H9 (cell line): Measurements from ENCODE around the gene FJX1. TPM values are rescaled to one million over a fixed set of nuclear protein-coding genes. Genes with fewer than 3 reads are reported as not detected.

Source experiments
- DNase-seq: peaks from one replicate; pipeline ENCODE4 v3.0.0-alpha.2; 2017
- H2AFZ ChIP-seq: one replicate; pipeline ENCODE4 v1.6.1; 2013; ENCODE audit warnings: mild to moderate bottlenecking, low read length, control low read depth, moderate library complexity
- H2AK5ac ChIP-seq: 2 replicates; pipeline ENCODE4 v1.6.1; 2013; ENCODE audit warnings: low read length, control low read depth, mixed read lengths; ENCODE audit not compliant: insufficient read length
- H2BK120ac ChIP-seq: one replicate; pipeline ENCODE4 v1.6.1; 2013; ENCODE audit warnings: low read depth, mild to moderate bottlenecking, low read length, control low read depth, inconsistent platforms; ENCODE audit not compliant: poor library complexity, severe bottlenecking
- H2BK12ac ChIP-seq: 2 replicates; pipeline ENCODE4 v1.6.1; 2013; ENCODE audit warnings: low read length, control low read depth, mixed read lengths, low read depth; ENCODE audit not compliant: insufficient read length
- H2BK15ac ChIP-seq: 2 replicates; pipeline ENCODE4 v1.6.1; 2013; ENCODE audit warnings: low read depth, low read length, control low read depth
- H2BK20ac ChIP-seq: one replicate; pipeline ENCODE4 v1.6.1; 2013; ENCODE audit warnings: low read depth, mild to moderate bottlenecking, low read length, control low read depth, inconsistent platforms; ENCODE audit not compliant: poor library complexity, severe bottlenecking
- H2BK5ac ChIP-seq: 2 replicates; pipeline ENCODE4 v1.6.1; 2013; ENCODE audit warnings: low read length, control low read depth, mixed read lengths; ENCODE audit not compliant: insufficient read length
- H3K14ac ChIP-seq: 2 replicates; pipeline ENCODE4 v1.6.1; 2013; ENCODE audit warnings: low read length, control low read depth; ENCODE audit not compliant: insufficient read depth
- H3K18ac ChIP-seq: 2 replicates; pipeline ENCODE4 v1.6.1; 2013; ENCODE audit warnings: low read depth, mild to moderate bottlenecking, mixed read lengths, low read length, control low read depth; ENCODE audit not compliant: insufficient read length
- H3K23ac ChIP-seq: 2 replicates; pipeline ENCODE4 v1.6.1; 2013; ENCODE audit warnings: low read length, control low read depth, mixed read lengths, low read depth; ENCODE audit not compliant: insufficient read length
- H3K23me2 ChIP-seq: 2 replicates; pipeline ENCODE4 v1.6.1; 2013; ENCODE audit warnings: low read depth, mild to moderate bottlenecking, mixed read lengths, low read length, control low read depth; ENCODE audit not compliant: insufficient read length, poor library complexity, severe bottlenecking
- H3K27ac ChIP-seq: 2 replicates; pipeline ENCODE4 v1.5.1; 2013; ENCODE audit warnings: low read length, control low read depth, mixed read lengths, low read depth; ENCODE audit not compliant: insufficient read length
- H3K27me3 ChIP-seq: 2 replicates; pipeline ENCODE4 v1.6.1; 2013; ENCODE audit warnings: low read length, control low read depth, inconsistent platforms; ENCODE audit not compliant: insufficient read depth
- H3K4ac ChIP-seq: 2 replicates; pipeline ENCODE4 v1.6.1; 2013; ENCODE audit warnings: low read depth, mild to moderate bottlenecking, control low read depth, inconsistent platforms, low read length, moderate library complexity
- H3K4me1 ChIP-seq: 2 replicates; pipeline ENCODE4 v1.6.1; 2013; ENCODE audit warnings: low read length, control low read depth, inconsistent platforms; ENCODE audit not compliant: insufficient read depth
- H3K4me2 ChIP-seq: 2 replicates; pipeline ENCODE4 v1.6.1; 2013; ENCODE audit warnings: low read length, control low read depth, mixed read lengths; ENCODE audit not compliant: insufficient read length, insufficient read depth
- H3K56ac ChIP-seq: 2 replicates; pipeline ENCODE4 v1.6.1; 2013; ENCODE audit warnings: low read depth, mild to moderate bottlenecking, mixed read lengths, low read length, control low read depth; ENCODE audit not compliant: insufficient read length
- H3K79me1 ChIP-seq: 2 replicates; pipeline ENCODE4 v1.6.1; 2013; ENCODE audit warnings: low read depth, mild to moderate bottlenecking, moderate library complexity, low read length, control low read depth, inconsistent platforms; ENCODE audit not compliant: insufficient read depth, poor library complexity, severe bottlenecking
- H3K79me2 ChIP-seq: 2 replicates; pipeline ENCODE4 v1.6.1; 2013; ENCODE audit warnings: low read length, control low read depth, inconsistent platforms; ENCODE audit not compliant: insufficient read depth
- H3K9ac ChIP-seq: 2 replicates; pipeline ENCODE4 v1.6.1; 2013; ENCODE audit warnings: low read length, control low read depth, mixed read lengths; ENCODE audit not compliant: insufficient read length; ENCODE audit errors: extremely low read depth
- H3K9me3 ChIP-seq: one replicate; pipeline ENCODE4 v1.6.1; 2013; ENCODE audit warnings: low read depth, low read length, inconsistent platforms; ENCODE audit not compliant: control insufficient read depth
- H3T11ph ChIP-seq: one replicate; pipeline ENCODE4 v1.6.1; 2013; ENCODE audit warnings: mild to moderate bottlenecking, low read length, control low read depth, inconsistent platforms
- H4K20me1 ChIP-seq: one replicate; pipeline ENCODE4 v1.6.1; 2013; ENCODE audit not compliant: control insufficient read depth, insufficient read length, insufficient read depth
- H4K5ac ChIP-seq: 2 replicates; pipeline ENCODE4 v1.6.1; 2013; ENCODE audit warnings: low read depth, mild to moderate bottlenecking, mixed read lengths, low read length, control low read depth; ENCODE audit not compliant: insufficient read length
- H4K8ac ChIP-seq: replicated peaks from 2 replicates; pipeline ENCODE4 v1.6.1; 2013; ENCODE audit warnings: low read length, control low read depth, mixed read lengths, low read depth; ENCODE audit not compliant: insufficient read length
- H4K91ac ChIP-seq: 2 replicates; pipeline ENCODE4 v1.6.1; 2013; ENCODE audit warnings: low read depth, mild to moderate bottlenecking, moderate library complexity, mixed read lengths, low read length, control low read depth; ENCODE audit not compliant: insufficient read length
- H3K27ac Mint-ChIP-seq, 3 experiments: 2 replicates in 2 of 3; 3 replicates in 1 of 3; pipeline ENCODE4 v1.8.0; 2020 to 2021; ENCODE audit warnings: mixed read lengths in 3 of 3, mild to moderate bottlenecking in 1 of 3, moderate library complexity in 1 of 3
- H3K27me3 Mint-ChIP-seq: 2 replicates; pipeline ENCODE4 v1.8.0; 2021; ENCODE audit warnings: low read depth, mild to moderate bottlenecking, moderate library complexity, mixed read lengths
- H3K36me3 Mint-ChIP-seq, 3 experiments: 2 replicates in 2 of 3; 3 replicates in 1 of 3; pipeline ENCODE4 v1.8.0; 2020 to 2021; ENCODE audit warnings: low read depth in 3 of 3, mixed read lengths in 3 of 3; ENCODE audit not compliant: insufficient read depth in 1 of 3
- H3K4me1 Mint-ChIP-seq, 2 experiments: 2 replicates each; pipeline ENCODE4 v1.8.0; 2020; ENCODE audit warnings: mixed read lengths in 2 of 2
- H3K4me3 Mint-ChIP-seq, 2 experiments: 2 replicates in 1 of 2; 3 replicates in 1 of 2; pipeline ENCODE4 v1.8.0; 2020 to 2021; ENCODE audit warnings: mild to moderate bottlenecking in 2 of 2, mixed read lengths in 2 of 2, moderate library complexity in 1 of 2
- H3K9me3 Mint-ChIP-seq, 2 experiments: 2 replicates in 1 of 2; 3 replicates in 1 of 2; pipeline ENCODE4 v1.8.0; 2020; ENCODE audit warnings: mild to moderate bottlenecking in 2 of 2, mixed read lengths in 2 of 2, moderate library complexity in 1 of 2
- CTCF ChIP-seq: fragments of 200-600 bp; sonication (generic); conservative IDR thresholded peaks from 3 replicates; pipeline ENCODE4 v1.8.0; 2021; ENCODE audit warnings: antibody characterized with exemption, mild to moderate bottlenecking
- WGBS: extraction: QIAGEN DNeasy Blood & Tissue Kit; methylation state at CpG from one replicate; pipeline ENCODE4 v1.1.7; 2013; ENCODE audit warnings: missing lambda C conversion rate, low lambda C conversion rate, mixed read lengths; ENCODE audit not compliant: insufficient read length; ENCODE audit errors: extremely low coverage; 5-methylcytosine and 5-hydroxymethylcytosine counted together
- total RNA-seq: library from RNA; stranded (reverse); gene quantifications from 2 replicates; pipeline ENCODE4 v1.2.1, GENCODE V29; 2021

Gene FJX1
- total RNA-seq, 1 experiment from 2014 or later = 11.5 TPM

DNA sequence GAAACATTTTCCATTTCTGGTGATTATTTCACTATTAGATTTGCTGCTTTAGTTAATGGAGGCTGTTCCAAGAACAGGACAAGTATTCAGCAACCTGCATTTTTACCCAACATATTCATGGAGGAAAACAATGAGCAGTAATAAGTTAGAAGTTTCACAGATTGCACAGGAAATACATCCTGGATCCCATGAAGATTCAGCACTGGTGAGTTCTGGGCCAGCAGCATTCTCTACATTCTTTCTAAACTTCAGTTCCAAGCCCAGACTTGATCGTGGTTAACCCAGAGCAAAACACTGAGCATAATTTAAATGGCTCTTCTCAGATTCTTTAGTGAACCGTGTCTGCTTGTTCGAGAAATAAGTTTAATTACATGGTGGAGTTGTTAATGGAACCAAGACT, 3.8 kb downstream of the FJX1 start:
- Histone ChIP-seq H2BK20ac (no peak overlapping the region), H2AFZ (no peak overlapping the region), H2BK15ac (no peak overlapping the region), H3K14ac (no peak overlapping the region), H3K79me2 (no peaks in the 10 kb centered on the region), H3K79me1 (no peaks in the 10 kb centered on the region), H3K23ac (no peak overlapping the region), H4K20me1 (no peaks in the 10 kb centered on the region), H3T11ph (no peak overlapping the region), H2BK12ac (no peak overlapping the region), H2BK5ac (no peak overlapping the region), H3K4me2 (no peak overlapping the region), H3K23me2 (peaks cover 17% of the 10 kb centered on the region), H3K18ac (no peak overlapping the region), H3K27ac (no peak overlapping the region), H4K5ac (no peak overlapping the region), H3K56ac (no peak overlapping the region), H3K4me1 (peaks cover 4% of the 10 kb centered on the region), H3K4ac (no peak overlapping the region), H3K9ac (no peak overlapping the region), H4K8ac (no peak overlapping the region), H3K27me3 (peaks cover 5% of the 10 kb centered on the region; the same call in 1 of the 2 replicates), H2AK5ac (no peak overlapping the region), H2BK120ac (no peak overlapping the region), H3K9me3 (no peaks in the 10 kb centered on the region), H4K91ac (no peak overlapping the region)
- Mint-ChIP-seq H3K4me3 (no peak overlapping the region), H3K4me1 (peaks cover 24 to 28% of the 10 kb centered on the region in 2 experiments), H3K9me3 (peaks cover 5 to 6% of the 10 kb centered on the region in 2 experiments; a peak in 4 of 5 replicates), H3K27me3 (peaks cover 34% of the 10 kb centered on the region), H3K36me3 (peaks cover 0 to 4% (median 2%) of the 10 kb centered on the region in 3 experiments; a peak in 2 of 7 replicates), H3K27ac (no peak overlapping the region; a peak in 1 of 7 replicates)
- no peak for TF ChIP-seq CTCF
- no peak for DNase-seq
- WGBS = no CpG with 5 or more reads among the region's 3 CpGs
